ENCODE measurements around the gene DOK3. TPM values are rescaled to one million over a fixed set of nuclear protein-coding genes. Genes with fewer than 3 reads are reported as not detected.

The DOK3 gene
- total and polyA plus RNA-seq, 2 of the 13 experiments (the other 11 are each of a cell fraction or from before 2014, with no cell fraction given), result 1.4 to 1.5 TPM

DNA sequence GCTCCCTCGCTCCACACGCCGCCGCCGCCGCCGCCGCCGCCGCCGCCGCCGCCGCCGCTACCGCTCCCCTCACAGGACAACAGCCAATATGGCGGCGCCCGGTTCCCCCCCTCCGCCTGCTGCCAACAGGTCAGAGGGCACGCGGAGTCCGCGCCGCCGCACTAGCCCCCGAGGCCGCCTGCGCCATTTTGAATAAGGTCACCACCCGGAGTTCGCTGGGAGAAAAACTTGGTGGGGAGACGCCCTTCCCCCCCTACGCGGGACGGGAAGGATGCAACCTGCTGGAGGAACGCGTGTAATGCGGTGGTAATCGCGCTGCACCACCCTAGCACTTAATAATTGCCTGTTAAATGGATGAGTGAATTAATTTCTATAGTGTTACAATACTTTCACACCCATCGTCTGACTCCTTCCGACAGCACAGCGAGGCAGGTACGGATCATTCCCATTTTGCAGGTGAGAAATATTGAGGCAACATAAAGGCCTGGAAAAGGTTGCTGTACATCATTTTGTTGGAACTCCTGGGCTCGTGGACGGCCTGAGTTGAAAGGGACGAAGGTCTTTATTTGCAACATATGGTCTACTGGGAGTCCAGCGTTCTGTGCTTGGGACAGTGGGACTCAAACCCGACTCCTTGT lies 45.0 kb upstream of the DOK3 start, which contains the start of gene FAM193B (continued):
- TF ChIP-seq KDM3A (CRISPR knock-in tag; IDR thresholded peaks at IDR 0.05; ENCODE audit: low read depth) (peak; percentile 77; the same call in 1 of the 2 replicates), SIX1 (CRISPR knock-in tag; IDR thresholded peaks at IDR 0.05; ENCODE audit: borderline replicate concordance) (no peak), TARDBP (CRISPR knock-in tag; IDR thresholded peaks at IDR 0.05) (peak; percentile 77; the same call in 1 of the 2 replicates), ZFP62 (CRISPR knock-in tag; IDR thresholded peaks at IDR 0.05) (no peak), HCFC1 (IDR thresholded peaks at IDR 0.05; ENCODE audit: low read depth, low read length) (peak; percentile 79), ZNF530 (CRISPR knock-in tag; IDR thresholded peaks at IDR 0.05; ENCODE audit: low read depth) (no peak), CENPT (CRISPR knock-in tag; IDR thresholded peaks at IDR 0.05; ENCODE audit: low read depth) (no peak), SMAD1 (CRISPR knock-in tag; IDR thresholded peaks at IDR 0.05; ENCODE audit: borderline replicate concordance, low read depth) (no peak), ZNF484 (CRISPR knock-in tag; IDR thresholded peaks at IDR 0.05; ENCODE audit: borderline replicate concordance, low read depth) (no peak), ETV6 (CRISPR knock-in tag; conservative IDR thresholded peaks at IDR 0.05) (no peak), SMAD3 (CRISPR knock-in tag; IDR thresholded peaks at IDR 0.05) (0 out of 2 replicates have a peak, but pooled peaks have one; percentile 23), ZNF12 (CRISPR knock-in tag; IDR thresholded peaks at IDR 0.05) (no peak), ZNF33B (CRISPR knock-in tag; IDR thresholded peaks at IDR 0.05) (0 out of 2 replicates have a peak, but pooled peaks have one; percentile 32), PHF5A (CRISPR knock-in tag; IDR thresholded peaks at IDR 0.05; ENCODE audit: low read depth, unreplicated experiment) (no peak)
- TF ChIP-seq, protein P1, sequence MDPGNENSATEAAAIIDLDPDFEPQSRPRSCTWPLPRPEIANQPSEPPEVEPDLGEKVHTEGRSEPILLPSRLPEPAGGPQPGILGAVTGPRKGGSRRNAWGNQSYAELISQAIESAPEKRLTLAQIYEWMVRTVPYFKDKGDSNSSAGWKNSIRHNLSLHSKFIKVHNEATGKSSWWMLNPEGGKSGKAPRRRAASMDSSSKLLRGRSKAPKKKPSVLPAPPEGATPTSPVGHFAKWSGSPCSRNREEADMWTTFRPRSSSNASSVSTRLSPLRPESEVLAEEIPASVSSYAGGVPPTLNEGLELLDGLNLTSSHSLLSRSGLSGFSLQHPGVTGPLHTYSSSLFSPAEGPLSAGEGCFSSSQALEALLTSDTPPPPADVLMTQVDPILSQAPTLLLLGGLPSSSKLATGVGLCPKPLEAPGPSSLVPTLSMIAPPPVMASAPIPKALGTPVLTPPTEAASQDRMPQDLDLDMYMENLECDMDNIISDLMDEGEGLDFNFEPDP (CRISPR knock-in tag; conservative IDR thresholded peaks at IDR 0.05), result no peak
- TF ChIP-seq, protein P2, sequence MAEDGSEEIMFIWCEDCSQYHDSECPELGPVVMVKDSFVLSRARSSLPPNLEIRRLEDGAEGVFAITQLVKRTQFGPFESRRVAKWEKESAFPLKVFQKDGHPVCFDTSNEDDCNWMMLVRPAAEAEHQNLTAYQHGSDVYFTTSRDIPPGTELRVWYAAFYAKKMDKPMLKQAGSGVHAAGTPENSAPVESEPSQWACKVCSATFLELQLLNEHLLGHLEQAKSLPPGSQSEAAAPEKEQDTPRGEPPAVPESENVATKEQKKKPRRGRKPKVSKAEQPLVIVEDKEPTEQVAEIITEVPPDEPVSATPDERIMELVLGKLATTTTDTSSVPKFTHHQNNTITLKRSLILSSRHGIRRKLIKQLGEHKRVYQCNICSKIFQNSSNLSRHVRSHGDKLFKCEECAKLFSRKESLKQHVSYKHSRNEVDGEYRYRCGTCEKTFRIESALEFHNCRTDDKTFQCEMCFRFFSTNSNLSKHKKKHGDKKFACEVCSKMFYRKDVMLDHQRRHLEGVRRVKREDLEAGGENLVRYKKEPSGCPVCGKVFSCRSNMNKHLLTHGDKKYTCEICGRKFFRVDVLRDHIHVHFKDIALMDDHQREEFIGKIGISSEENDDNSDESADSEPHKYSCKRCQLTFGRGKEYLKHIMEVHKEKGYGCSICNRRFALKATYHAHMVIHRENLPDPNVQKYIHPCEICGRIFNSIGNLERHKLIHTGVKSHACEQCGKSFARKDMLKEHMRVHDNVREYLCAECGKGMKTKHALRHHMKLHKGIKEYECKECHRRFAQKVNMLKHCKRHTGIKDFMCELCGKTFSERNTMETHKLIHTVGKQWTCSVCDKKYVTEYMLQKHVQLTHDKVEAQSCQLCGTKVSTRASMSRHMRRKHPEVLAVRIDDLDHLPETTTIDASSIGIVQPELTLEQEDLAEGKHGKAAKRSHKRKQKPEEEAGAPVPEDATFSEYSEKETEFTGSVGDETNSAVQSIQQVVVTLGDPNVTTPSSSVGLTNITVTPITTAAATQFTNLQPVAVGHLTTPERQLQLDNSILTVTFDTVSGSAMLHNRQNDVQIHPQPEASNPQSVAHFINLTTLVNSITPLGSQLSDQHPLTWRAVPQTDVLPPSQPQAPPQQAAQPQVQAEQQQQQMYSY (CRISPR knock-in tag; IDR thresholded peaks at IDR 0.05), result 0 out of 2 replicates have a peak, but pooled peaks have one; percentile 23
